ENCODE data around the gene MTMR6.

GRCh38 chr13:25232937-25233515 lies 54.3 kb downstream of the MTMR6 start:
- TF ChIP-seq CTCF (IDR thresholded peaks at IDR 0.05; ENCODE audit: low read length) (peak; percentile 40), EZH2 (optimal IDR thresholded peaks at IDR 0.05; ENCODE audit: low read depth, low read length) (no peak)

Measured in MM.1S (cell line).